GM12891 (cell line): ENCODE measurements around the gene FSTL4.

Source experiments
- POLR2A ChIP-seq: IDR thresholded peaks from 2 replicates; pipeline ENCODE4 v1.6.1; 2011; ENCODE audit warnings: low read depth, low read length, control low read depth
- POLR2AphosphoS5 ChIP-seq: IDR thresholded peaks from 2 replicates; pipeline ENCODE4 v1.6.1; 2011; ENCODE audit warnings: low read depth, low read length, control low read depth
- TAF1 ChIP-seq: IDR thresholded peaks from 2 replicates; pipeline ENCODE4 v1.6.1; 2011; ENCODE audit warnings: low read depth, low read length, control low read depth

DNA sequence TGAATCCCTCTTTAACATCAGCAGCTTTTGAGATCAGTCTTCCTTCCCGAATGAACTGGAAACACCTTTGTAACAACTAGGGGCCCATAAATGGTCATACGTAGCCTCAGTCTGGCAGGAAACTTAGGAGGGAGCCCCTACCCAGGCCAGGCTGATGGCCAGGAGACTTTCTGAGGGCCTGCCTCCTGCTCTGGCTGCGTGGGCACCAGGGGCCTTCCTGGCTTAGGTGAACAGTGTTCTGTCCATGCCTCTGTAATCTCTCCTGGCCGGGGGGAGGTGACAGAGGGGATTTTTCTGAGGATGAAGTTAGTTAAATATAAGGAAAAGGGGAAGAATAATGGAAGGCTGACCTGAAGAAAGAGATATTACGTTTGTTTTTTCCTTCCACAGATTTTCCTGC is 843 bp upstream of the FSTL4 start:
- no peak for TF ChIP-seq POLR2A
- no peak for TF ChIP-seq TAF1
- no peak for TF ChIP-seq POLR2AphosphoS5
